ENCODE results near the gene SCAI. TPM values are rescaled to one million over a fixed set of nuclear protein-coding genes. Genes with fewer than 3 reads are reported as not detected.
"Not testable (repeated sequence)": the region's sequence is repeated elsewhere in the genome, so short reads cannot be mapped to it uniquely, and the experiment has no call there.

SCAI gene
- polyA plus RNA-seq, 3 donors: 9.2 to 15.5 (median 13.2) TPM

- no peak for DNase-seq
Observed at GRCh38 chr9:124947727-124948391, 195.5 kb downstream of the SCAI start.

- no peak for DNase-seq
Observed at GRCh38 chr9:124946167-124946566, 197.2 kb downstream of the SCAI start.

- DNase-seq: peak; percentile 4
Observed at GRCh38 chr9:124941679-124942561, 201.4 kb downstream of the SCAI start.

GRCh38 chr9:124940894-124941678, 202.2 kb downstream of the SCAI start, which contains the start of gene GOLGA1:
Gene GOLGA1, minus strand, starts transcription at chr9:124941083. Its CDS starts 2,372 bp downstream, at chr9:124938711.
- peak; percentile 95 for DNase-seq

GRCh38 chr9:124940521-124940893, 202.8 kb downstream of the SCAI start:
- no peak for DNase-seq

- no peak for DNase-seq
Observed at GRCh38 chr9:124939944-124940343, 203.4 kb downstream of the SCAI start.

- no peak for DNase-seq
Observed at GRCh38 chr9:124934290-124934689, 209.0 kb downstream of the SCAI start.

GRCh38 chr9:124932333-124932732, 211.0 kb downstream of the SCAI start:
- no peak for DNase-seq

- DNase-seq: no peak
Observed at GRCh38 chr9:124929464-124929863, 213.9 kb downstream of the SCAI start.

- no peak for DNase-seq
Observed at GRCh38 chr9:124928116-124928515, 215.2 kb downstream of the SCAI start.

- DNase-seq: not testable (repeated sequence)
Observed at GRCh38 chr9:124920394-124920793, 222.9 kb downstream of the SCAI start.

GRCh38 chr9:124914753-124915405, 228.4 kb downstream of the SCAI start:
- no peak for DNase-seq

- no peak for DNase-seq
Observed at GRCh38 chr9:124913378-124913777, 229.9 kb downstream of the SCAI start.

- DNase-seq: no peak
Observed at GRCh38 chr9:124911766-124912165, 231.6 kb downstream of the SCAI start.

- no peak for DNase-seq
Observed at GRCh38 chr9:124908098-124908497, 235.2 kb downstream of the SCAI start.

GRCh38 chr9:124906966-124907365, 236.4 kb downstream of the SCAI start:
- DNase-seq: no peak

GRCh38 chr9:124899845-124900244, 243.5 kb downstream of the SCAI start:
- DNase-seq: no peak

- DNase-seq: no peak
Observed at GRCh38 chr9:124897570-124898460, 245.5 kb downstream of the SCAI start.

GRCh38 chr9:124894741-124895170, 248.6 kb downstream of the SCAI start:
- no peak for DNase-seq

- DNase-seq: no peak
Observed at GRCh38 chr9:124894035-124894740, 249.1 kb downstream of the SCAI start.
